Stimulated activated naive CD4-positive, alpha-beta T cell (primary cell): ENCODE measurements around the gene ZSWIM6.

ENCODE experiments used
- DNase-seq, 6 experiments: peaks; one replicate each; lab custom pipeline; 2025; lab: John Stamatoyannopoulos, UW

Gene ZSWIM6

GRCh38 chr5:61482980-61483379, 150.9 kb downstream of the ZSWIM6 start:
- DNase-seq, result no peak

DNA sequence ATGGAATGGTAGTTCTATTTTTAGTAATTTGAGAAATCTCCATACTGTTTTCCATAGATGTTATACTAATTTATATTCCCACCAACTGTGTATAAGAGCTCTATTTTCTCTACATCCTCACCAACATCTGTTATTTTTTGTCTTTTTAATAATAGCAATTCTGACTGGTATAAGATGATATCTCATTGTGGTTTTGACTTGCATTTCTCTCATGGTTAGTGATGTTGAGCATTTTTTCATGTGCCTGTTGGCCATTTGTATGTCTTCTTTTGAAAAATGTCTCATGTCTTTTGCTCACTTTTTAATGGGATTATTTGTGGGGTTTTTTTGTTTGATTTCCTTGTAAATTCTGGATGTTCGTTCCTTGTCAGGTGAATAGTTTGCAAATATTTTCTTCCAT, 154.4 kb downstream of the ZSWIM6 start:
- no peak for DNase-seq

GRCh38 chr5:61489574-61489973, 157.5 kb downstream of the ZSWIM6 start:
- no peak for DNase-seq

DNA sequence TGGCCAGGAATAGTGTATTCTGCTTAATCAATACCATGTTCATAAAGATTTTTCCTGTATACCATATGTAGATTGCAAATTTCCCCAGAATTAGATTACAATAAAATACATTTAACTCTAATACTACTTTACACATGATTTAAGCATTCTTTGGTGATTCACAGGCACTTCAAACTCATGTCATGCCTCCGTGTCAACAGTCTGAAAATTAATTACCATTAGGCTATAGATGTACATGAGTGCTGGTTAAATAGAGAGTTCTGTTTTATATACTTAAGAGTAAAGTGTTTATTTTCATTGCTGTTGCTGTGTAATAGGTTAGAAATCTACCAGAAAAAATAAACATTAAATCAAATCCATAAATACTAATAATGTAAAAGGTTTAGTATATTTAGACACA, 159.8 kb downstream of the ZSWIM6 start:
- DNase-seq, result no peak

GRCh38 chr5:61493973-61494372, 161.9 kb downstream of the ZSWIM6 start:
- no peak for DNase-seq

- no peak for DNase-seq
Observed at GRCh38 chr5:61496446-61496845, 164.4 kb downstream of the ZSWIM6 start.

GRCh38 chr5:61496860-61497259, 164.8 kb downstream of the ZSWIM6 start:
- DNase-seq, result no peak

DNA sequence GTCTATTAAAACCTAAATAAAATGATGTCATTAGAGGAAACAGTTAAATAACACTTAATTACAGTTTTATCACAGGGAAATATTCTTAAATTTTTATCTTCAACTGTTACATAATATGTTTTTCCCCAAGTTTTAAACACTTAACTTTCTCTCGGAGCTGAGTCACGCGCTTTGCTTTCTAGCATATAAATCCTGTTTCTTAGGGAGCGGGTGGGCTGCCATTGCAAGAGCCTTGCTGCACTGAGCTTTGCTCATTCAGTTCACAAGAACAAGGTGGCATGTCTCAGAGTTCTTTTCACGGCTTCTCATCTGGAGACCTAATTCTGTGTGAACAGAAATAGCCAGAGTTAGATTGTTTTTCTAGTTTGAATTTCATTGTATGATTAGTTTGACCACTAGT, 166.1 kb downstream of the ZSWIM6 start:
- no peak for DNase-seq

DNA sequence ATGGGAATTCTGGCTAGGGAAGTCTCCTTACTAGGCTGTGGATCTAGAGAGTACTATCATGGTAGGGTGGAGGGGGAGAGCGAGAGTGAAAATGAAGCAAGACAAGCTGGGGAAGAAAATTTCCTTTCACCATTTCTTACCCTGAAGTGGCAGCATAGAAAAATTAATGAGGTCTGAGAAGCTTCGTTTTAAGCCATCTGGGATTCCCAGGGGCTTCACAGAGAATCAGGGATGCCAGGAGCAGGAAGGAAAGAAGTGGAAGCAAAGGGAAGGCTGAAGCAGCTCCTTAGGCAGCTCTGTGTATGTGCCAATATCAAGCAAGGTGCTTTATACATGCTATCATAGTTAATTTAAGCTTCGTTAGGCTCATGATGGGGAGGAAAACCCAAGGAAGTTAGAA, 169.9 kb downstream of the ZSWIM6 start:
- no peak for DNase-seq

GRCh38 chr5:61504143-61504770, 172.2 kb downstream of the ZSWIM6 start:
- no peak for DNase-seq

DNA sequence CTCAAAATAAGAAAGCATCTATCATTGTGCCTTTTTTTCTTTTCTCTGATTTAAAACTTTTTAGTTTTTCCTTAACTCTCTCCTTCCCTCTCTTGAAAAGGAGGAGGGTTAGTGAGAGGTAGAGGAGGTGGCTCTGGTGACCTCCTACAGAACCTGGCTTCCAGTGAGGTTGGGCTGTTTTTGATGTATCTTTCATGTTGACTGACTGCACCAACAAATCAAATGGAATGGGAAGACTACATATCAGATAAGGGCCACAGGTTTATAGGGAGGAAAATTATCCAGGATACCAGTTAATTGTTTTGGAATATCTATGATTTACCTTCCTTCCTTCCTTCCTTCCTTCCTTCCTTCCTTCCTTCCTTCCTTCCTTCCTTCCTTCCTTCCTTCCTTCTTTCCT, 173.2 kb downstream of the ZSWIM6 start:
- no peak for DNase-seq

DNA sequence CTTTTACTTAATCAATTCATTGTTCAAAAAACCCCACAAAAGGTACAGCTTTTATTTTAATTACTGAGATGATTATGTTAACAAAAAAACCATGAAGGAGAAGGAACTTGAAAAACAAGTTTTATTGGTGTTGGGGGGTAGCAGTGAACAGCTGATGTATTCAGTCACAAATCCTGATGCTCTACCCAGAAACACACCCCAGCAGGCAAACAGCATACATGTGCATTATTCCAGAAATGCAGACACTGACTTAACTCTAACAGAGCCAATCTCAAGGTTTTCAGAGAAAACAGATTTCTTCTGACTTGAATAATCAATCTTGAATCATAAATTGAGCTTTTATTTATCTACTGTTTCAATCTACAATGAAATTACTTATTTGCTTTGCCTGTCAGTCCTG, 175.2 kb downstream of the ZSWIM6 start:
- no peak for DNase-seq

DNA sequence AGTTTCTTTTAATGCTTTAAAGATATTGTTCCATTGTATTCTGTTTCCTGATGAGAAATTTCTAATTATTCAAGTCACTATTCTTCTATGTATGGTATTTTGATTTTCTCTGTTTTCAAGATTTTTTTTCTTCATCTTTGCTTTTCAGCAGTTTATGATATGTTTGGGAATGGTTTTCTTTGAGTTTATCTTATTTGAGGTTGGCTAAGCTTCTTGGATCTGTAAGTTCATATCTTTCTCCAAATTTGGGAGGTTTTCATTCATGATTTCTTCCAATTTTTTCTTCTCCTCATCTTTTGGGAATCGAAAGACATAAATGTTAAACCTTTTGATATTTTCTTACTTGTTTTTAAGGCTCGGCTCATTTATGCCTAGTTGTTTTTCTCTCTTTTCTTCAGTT, 184.9 kb downstream of the ZSWIM6 start:
- DNase-seq, result no peak

DNA sequence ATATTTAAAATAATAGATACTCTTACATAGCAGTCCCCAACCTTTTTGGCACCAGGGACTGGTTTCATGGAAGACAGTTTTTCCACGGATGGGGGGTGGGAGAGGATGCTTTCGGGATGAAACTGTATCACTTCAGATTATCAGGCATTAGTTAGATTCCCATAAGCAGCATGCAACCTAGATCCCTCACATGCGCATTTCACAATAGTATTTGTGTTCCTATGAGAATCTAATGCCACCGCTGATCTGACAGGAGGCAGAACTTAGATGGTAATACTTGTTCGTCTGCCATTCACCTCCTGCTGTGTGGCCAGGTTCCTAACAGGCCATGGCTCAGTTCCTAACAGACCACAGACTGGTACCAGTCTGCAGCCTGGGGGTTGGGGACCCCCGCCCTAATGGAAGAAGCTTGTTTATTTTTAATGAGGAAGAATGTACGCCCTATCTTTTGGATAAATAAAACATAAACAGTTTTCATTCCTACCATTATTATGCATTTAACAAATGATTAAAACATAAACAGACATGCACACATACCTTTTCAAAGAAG, 187.7 kb downstream of the ZSWIM6 start:
- DNase-seq, result no peak

DNA sequence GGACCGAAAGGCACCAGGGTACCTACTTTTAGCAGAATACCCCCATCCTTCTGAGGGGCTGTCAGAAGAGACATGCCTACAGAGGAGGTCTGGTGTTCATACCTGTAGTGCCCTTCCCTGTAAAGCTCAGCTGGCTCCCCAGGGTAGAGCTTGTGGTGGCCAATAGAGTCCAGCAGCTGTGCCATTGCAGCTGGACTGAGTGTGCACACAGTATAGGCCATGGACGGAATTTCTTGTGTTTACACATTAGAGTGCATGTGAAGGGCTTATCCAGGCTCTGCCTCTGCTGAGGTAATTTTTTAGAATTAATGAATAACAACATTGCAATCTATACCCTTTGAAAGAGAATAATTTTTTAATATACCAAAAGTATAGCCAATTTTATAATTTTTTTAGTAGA, 191.0 kb downstream of the ZSWIM6 start:
- DNase-seq, result no peak

DNA sequence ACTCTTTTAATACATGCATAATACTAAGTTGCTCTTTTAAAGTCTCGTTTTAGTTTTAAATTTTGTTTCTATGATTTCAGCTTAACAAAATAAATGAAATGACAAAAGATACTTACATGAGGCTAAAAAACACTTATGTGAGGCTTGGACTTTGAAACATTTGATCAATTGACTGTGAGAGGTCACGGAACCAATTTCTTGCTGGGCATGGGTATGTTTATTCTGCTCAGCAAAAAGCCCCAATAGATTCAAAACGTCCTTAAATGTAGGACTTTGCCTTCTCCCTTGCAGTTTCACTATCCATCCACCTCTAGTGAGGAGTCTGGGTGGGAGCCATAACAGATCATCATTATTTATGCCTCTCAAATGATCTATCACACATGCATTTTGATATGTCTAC, 191.9 kb downstream of the ZSWIM6 start:
- no peak for DNase-seq

DNA sequence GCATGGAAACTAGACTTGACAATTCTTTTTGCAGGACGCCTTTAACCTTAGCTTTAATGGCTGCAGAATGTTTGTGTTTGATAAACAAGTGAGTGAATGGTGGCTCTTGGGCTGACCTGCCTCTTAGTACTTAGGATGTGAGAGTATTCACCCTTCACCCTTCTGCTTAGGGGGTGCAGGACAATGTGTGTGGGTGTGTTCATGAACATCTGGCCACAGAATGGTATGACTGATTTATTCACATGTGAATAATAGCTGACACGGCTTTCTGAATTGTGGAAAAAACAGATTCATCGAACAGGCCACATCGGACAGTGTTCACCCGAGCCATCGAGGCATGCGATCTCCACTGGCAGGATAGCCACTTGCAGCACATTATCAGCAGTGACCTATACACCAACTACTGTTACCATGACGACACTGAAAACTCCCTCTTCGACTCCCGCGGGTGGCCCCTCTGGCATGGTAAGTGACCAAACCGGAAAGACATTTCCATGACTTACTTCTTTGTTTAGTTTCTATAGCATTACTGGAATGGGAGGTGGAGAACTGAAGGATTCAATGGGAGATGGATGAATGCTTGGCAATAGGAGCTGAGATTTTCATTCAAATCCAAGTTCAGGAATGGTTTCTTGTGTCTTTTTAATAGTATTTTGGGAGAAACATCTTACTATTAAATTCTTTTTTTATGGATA, 193.6 kb downstream of the ZSWIM6 start:
- DNase-seq, result no peak

DNA sequence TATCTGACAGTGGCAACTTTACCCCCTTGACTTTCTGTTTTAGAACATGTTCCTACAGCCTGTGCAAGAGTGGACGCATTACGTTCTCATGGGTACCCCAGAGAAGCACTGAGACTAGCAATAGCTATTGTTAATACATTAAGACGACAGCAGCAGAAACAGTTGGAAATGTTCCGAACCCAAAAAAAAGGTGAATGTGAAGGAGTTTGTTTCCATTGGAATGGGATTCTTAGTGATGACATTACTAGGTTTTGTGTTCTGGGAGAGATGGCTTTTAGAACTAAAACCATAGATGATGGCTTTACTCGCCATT, 194.1 kb downstream of the ZSWIM6 start:
- DNase-seq, result no peak

DNA sequence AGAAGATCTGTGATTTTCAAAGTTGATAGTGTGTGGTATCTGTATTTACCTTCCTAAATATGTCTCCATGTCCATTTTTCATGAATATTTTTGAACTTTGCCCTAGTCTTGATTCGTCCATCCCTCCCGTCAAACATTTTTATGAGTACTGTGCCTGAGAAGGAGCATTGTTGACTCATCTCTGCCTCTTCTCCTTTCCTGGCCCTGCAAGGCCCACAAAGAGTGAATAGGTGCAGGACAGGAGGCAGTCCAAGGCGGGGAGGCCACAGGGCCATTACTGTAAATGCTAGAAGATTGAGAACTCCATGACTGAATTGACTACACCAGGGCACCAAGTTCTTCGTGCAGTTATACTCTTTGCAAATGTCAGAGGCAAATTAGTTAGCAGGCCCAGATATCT, 200.9 kb downstream of the ZSWIM6 start:
- DNase-seq, result no peak

DNA sequence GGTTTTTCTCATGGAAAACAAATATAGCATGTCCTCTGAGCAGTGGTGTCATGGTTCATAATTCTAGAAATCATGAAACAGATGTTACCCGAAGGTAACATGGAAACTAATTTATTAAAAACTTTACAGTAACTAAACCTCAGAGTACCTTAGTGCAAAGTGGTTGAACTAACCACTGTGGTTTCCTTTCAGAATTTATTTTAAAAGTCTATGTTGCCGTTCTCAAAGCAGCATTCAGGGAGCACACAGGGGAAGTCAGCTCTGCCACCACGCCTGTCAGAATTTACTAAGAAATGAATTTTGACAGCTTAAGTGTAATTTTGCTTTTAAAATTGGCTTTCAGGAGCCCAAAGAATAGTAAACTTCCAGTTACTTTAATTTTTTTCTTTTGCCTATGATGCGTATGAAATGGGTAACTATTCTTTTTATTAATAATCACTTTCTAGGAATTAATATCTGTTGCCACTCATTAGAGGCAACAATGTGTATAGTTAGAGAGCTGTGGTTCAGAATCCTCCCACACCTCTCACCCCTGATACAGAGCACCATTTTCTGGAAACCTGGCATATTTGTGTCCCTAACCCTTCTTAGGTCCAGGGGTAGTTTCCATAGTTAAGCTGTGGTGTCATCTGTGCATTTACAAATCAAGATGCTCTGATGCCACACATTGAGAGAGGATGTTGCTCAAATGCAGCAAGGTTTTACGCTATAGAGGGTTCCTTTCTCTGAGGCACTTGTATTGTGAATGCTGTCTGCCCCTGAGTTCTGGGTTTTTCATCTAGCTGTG, 202.6 kb downstream of the ZSWIM6 start:
- peak in 1 of 6 experiments; percentile 8 for DNase-seq

DNA sequence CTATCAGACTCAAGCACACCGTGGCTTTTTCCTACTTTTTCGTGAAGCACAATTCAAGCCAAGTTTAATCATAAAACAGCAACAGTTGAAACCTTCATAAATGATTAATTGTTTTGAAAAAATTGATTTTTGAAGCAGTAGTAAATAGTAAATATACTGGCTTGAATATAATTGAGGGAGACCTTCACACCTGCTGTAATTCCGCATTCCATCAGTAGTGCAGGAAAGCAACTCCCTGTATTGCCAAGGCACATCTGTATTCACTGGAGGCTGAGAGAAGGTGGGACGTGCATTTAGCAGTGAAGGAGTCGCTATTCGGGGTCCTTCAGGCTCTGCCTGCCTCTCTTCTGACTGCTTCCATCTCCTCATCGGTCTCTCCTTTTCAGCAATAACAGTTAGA, 203.8 kb downstream of the ZSWIM6 start:
- no peak for DNase-seq

GRCh38 chr5:61536922-61537321, 204.9 kb downstream of the ZSWIM6 start:
- DNase-seq, result no peak
